IPS DF 4.7 (cell line): ENCODE measurements around the gene STX16.

Experiments used
- DNase-seq: peaks from one replicate; pipeline ENCODE4 v3.0.0-alpha.2; 2013; ENCODE audit warnings: low spot score; ENCODE audit errors: extremely low read depth

The STX16 gene

GRCh38 chr20:58652606-58653294, 1.7 kb downstream of the STX16 start:
- no peak for DNase-seq

GRCh38 chr20:58654337-58654736, 3.3 kb downstream of the STX16 start:
- DNase-seq: no peak

- DNase-seq: no peak
These were observed 4.4 kb downstream of the STX16 start for GRCh38 chr20:58655328-58656107.

- no peak for DNase-seq
These were observed 5.7 kb downstream of the STX16 start for GRCh38 chr20:58656831-58657230.

GRCh38 chr20:58657262-58657661, 6.2 kb downstream of the STX16 start:
- no peak for DNase-seq

- no peak for DNase-seq
These were observed 6.9 kb downstream of the STX16 start for GRCh38 chr20:58657986-58658385.

- DNase-seq: no peak
These were observed 7.7 kb downstream of the STX16 start for GRCh38 chr20:58658760-58659159.

GRCh38 chr20:58659841-58660240, 8.8 kb downstream of the STX16 start:
- no peak for DNase-seq

GRCh38 chr20:58660855-58661597, 9.9 kb downstream of the STX16 start:
- DNase-seq: no peak

GRCh38 chr20:58661598-58662473, 10.8 kb downstream of the STX16 start:
- no peak for DNase-seq

GRCh38 chr20:58664331-58664730, 13.2 kb downstream of the STX16 start:
- DNase-seq: no peak

GRCh38 chr20:58664883-58665282, 13.8 kb downstream of the STX16 start:
- DNase-seq: no peak

- DNase-seq: no peak
These were observed 14.5 kb downstream of the STX16 start for GRCh38 chr20:58665606-58666005.

GRCh38 chr20:58666702-58667101, 15.6 kb downstream of the STX16 start:
- DNase-seq: no peak

- no peak for DNase-seq
These were observed 16.9 kb downstream of the STX16 start for GRCh38 chr20:58667975-58668374.

GRCh38 chr20:58668901-58669286, 17.8 kb downstream of the STX16 start:
- no peak for DNase-seq

GRCh38 chr20:58669287-58670006, 18.4 kb downstream of the STX16 start:
- DNase-seq: peak; percentile 93

- DNase-seq: no peak
These were observed 19.0 kb downstream of the STX16 start for GRCh38 chr20:58670102-58670501.

- no peak for DNase-seq
These were observed 19.6 kb downstream of the STX16 start for GRCh38 chr20:58670659-58671058.

- no peak for DNase-seq
These were observed 22.0 kb downstream of the STX16 start for GRCh38 chr20:58673119-58673518.

GRCh38 chr20:58675146-58675584, 24.1 kb downstream of the STX16 start:
- DNase-seq: no peak
